Motor neuron (in vitro differentiated cells): ENCODE data around the gene STAM2. TPM values are rescaled to one million over a fixed set of nuclear protein-coding genes. Genes with fewer than 3 reads are reported as not detected.

Experiments used
- ATAC-seq, 8 experiments: fragments of 200-7000 bp; cut with Tn5 transposase; replicated peaks in 6 of 8; 2 replicates each; pipeline ENCODE4 v1.8.0; 2021; ENCODE audit warnings: mild to moderate bottlenecking in 8 of 8, moderate library complexity in 8 of 8
- H3K27ac ChIP-seq, 2 donors: fragments of 250-450 bp; sonication (Bioruptor Pico); 2 replicates each; pipeline ENCODE4 v1.9.0; 2021; ENCODE audit warnings: antibody characterized with exemption in 2 of 2, mild to moderate bottlenecking in 2 of 2, moderate library complexity in 1 of 2
- H3K4me1 ChIP-seq, 2 donors: fragments of 250-450 bp; sonication (Bioruptor Pico); replicated peaks in 1 of 2; 2 replicates each; pipeline ENCODE4 v1.6.1; 2021; ENCODE audit warnings: antibody characterized with exemption in 2 of 2, mild to moderate bottlenecking in 2 of 2, moderate library complexity in 1 of 2
- H3K4me3 ChIP-seq, 5 donors: fragments of 250-450 bp; sonication (Bioruptor Pico); 2 replicates each; pipeline ENCODE4 v1.9.0; 2021; ENCODE audit warnings: antibody characterized with exemption in 5 of 5, mild to moderate bottlenecking in 5 of 5, moderate library complexity in 4 of 5
- WGBS, 10 experiments: fragments of 450-650 bp; shearing (Covaris generic); methylation state at CpG; one replicate each; pipeline ENCODE4 v1.0.0; 2022; 5-methylcytosine and 5-hydroxymethylcytosine counted together
- in situ Hi-C, 9 experiments: fragments of 400-800 bp; cut with MboI; loops; one replicate each; pipeline ENCODE4 v1.15.0; 2021; ENCODE audit warnings: low sequenced_read_pairs in 9 of 9, low pct_unique_long_range_greater_than_20kb in 2 of 9; ENCODE audit not compliant: unreplicated experiment in 9 of 9
- total RNA-seq, 8 experiments: library from RNA; unstranded; fragments of 300-600 nt; gene quantifications; 2 replicates each; pipeline versions ENCODE4 v1.2.3 to v1.2.4, GENCODE V29; 2022

Gene STAM2
- total RNA-seq, 8 experiments from 2014 or later: 14.3 to 43.9 (median 22.2) TPM

- Histone ChIP-seq H3K4me1 (no peaks in the 10 kb centered on the region), H3K27ac (no peak overlapping the region), H3K4me3 (no peak overlapping the region)
- in situ Hi-C loops: no loop called here
- no peak for ATAC-seq
- WGBS, 10 experiments: 50 to 100% (median 80%) methylated on average over 1 to 5 of the region's 6 CpGs; no CpG with 5 or more reads in 1 of the 10 experiments
Observed at GRCh38 chr2:152083202-152083875, 92.2 kb downstream of the STAM2 start.

GRCh38 chr2:152078662-152079061 lies 96.9 kb downstream of the STAM2 start:
- Histone ChIP-seq H3K4me3 (no peak overlapping the region), H3K27ac (no peak overlapping the region), H3K4me1 (no peaks in the 10 kb centered on the region)
- in situ Hi-C loops: no loop called here
- WGBS, 10 experiments: 43 to 83% (median 81%) methylated on average over 1 to 2 of the region's 2 CpGs; no CpG with 5 or more reads in 5 of the 10 experiments
- no peak for ATAC-seq

- in situ Hi-C loops: no loop called here
- H3K4me3 ChIP-seq: no peak overlapping the region
- no peaks in the 10 kb centered on the region for H3K4me1 ChIP-seq
- no peak overlapping the region for H3K27ac ChIP-seq
- peak in 3 of 8 experiments; percentile 89 to 93 (median 91) for ATAC-seq
- 34 to 100% (median 92%) methylated on average over 2 to 6 of the region's 9 CpGs; no CpG with 5 or more reads in 1 of the 10 experiments for WGBS, 10 experiments
Observed at GRCh38 chr2:152078023-152078422, 97.5 kb downstream of the STAM2 start.

- WGBS, 10 experiments: 20 to 90% (median 55%) methylated on average over 1 to 4 of the region's 4 CpGs; no CpG with 5 or more reads in 4 of the 10 experiments
- H3K4me3 ChIP-seq: no peak overlapping the region
- no peak overlapping the region for H3K27ac ChIP-seq
- ATAC-seq: peak in 3 of 8 experiments; percentile 18 to 27 (median 21)
- H3K4me1 ChIP-seq: no peaks in the 10 kb centered on the region
- in situ Hi-C loops: no loop called here
Observed at GRCh38 chr2:152075461-152076050, 100.0 kb downstream of the STAM2 start.

GRCh38 chr2:152072011-152072410 lies 103.6 kb downstream of the STAM2 start:
- Histone ChIP-seq H3K27ac (no peak overlapping the region), H3K4me3 (no peak overlapping the region), H3K4me1 (no peaks in the 10 kb centered on the region)
- WGBS, 10 experiments: 17 to 93% (median 78%) methylated on average over 1 to 2 of the region's 2 CpGs; no CpG with 5 or more reads in 4 of the 10 experiments
- ATAC-seq: no peak
- in situ Hi-C loops: loop anchor here in 1 of 9 experiments (25.0 kb wide), 1 partner anchor 565 kb away; no protein-coding TSS in a partner anchor

- WGBS, 10 experiments: 43 to 100% (median 95%) methylated on average over 1 of the region's 1 CpG; no CpG with 5 or more reads in 2 of the 10 experiments
- H3K4me3 ChIP-seq: no peak overlapping the region
- in situ Hi-C loops: loop anchor here in 1 of 9 experiments (25.0 kb wide), 1 partner anchor 566 kb away; no protein-coding TSS in a partner anchor
- no peak overlapping the region for H3K27ac ChIP-seq
- no peaks in the 10 kb centered on the region for H3K4me1 ChIP-seq
- no peak for ATAC-seq
Observed at GRCh38 chr2:152071518-152071917, 104.0 kb downstream of the STAM2 start.

GRCh38 chr2:152071092-152071491 lies 104.5 kb downstream of the STAM2 start:
- Histone ChIP-seq H3K4me3 (no peak overlapping the region), H3K27ac (no peak overlapping the region), H3K4me1 (no peaks in the 10 kb centered on the region)
- ATAC-seq: no peak
- in situ Hi-C loops: loop anchor here in 1 of 9 experiments (25.0 kb wide), 1 partner anchor 566 kb away; no protein-coding TSS in a partner anchor
- WGBS, 10 experiments: 43 to 100% (median 90%) methylated on average over 1 of the region's 1 CpG; no CpG with 5 or more reads in 3 of the 10 experiments

GRCh38 chr2:152068226-152068625 lies 107.3 kb downstream of the STAM2 start:
- 0 to 100% (median 82%) methylated on average over 1 to 2 of the region's 2 CpGs; no CpG with 5 or more reads in 2 of the 10 experiments for WGBS, 10 experiments

GRCh38 chr2:152067823-152068222 lies 107.7 kb downstream of the STAM2 start:
- H3K4me3 ChIP-seq: no peak overlapping the region
- ATAC-seq: no peak
- no peak overlapping the region for H3K27ac ChIP-seq
- H3K4me1 ChIP-seq: no peaks in the 10 kb centered on the region
- in situ Hi-C loops: loop anchor here in 1 of 9 experiments (25.0 kb wide), 1 partner anchor 569 kb away; no protein-coding TSS in a partner anchor
- WGBS, 10 experiments: 80 to 100% (median 100%) methylated on average over 1 of the region's 1 CpG; no CpG with 5 or more reads in 4 of the 10 experiments

More at GRCh38 chr2:152068226-152068625, 107.3 kb downstream of the STAM2 start:
- in situ Hi-C loops: loop anchor here in 1 of 9 experiments (25.0 kb wide), 1 partner anchor 569 kb away; no protein-coding TSS in a partner anchor
- Histone ChIP-seq H3K4me3 (no peak overlapping the region), H3K4me1 (no peaks in the 10 kb centered on the region), H3K27ac (no peak overlapping the region)
- ATAC-seq: peak in 3 of 8 experiments; percentile 37 to 53 (median 50)

Other genes starting within 250 kb of the STAM2 start
- 100 to 1,000 TPM in 1 of 8 experiments, 10 to 100 TPM in 5, 1 to 10 TPM in 2; 6.7 to 116 (median 19.0) TPM for gene CACNB4, start 76.7 kb downstream of the STAM2 start, total RNA-seq
- gene FMNL2, start 159.4 kb upstream of the STAM2 start, total RNA-seq: 100 to 1,000 TPM in 2 of 8 experiments, 10 to 100 TPM in 6; 28.9 to 179 (median 64.2) TPM